Trophoblast cell (in vitro differentiated cells and primary cell): Measurements from ENCODE around the gene TCEA2.

Experiments used
- DNase-seq, 2 donors: peaks; one replicate each; pipeline ENCODE4 v3.0.0-alpha.2; 2016
- H2AFZ ChIP-seq: 2 replicates; pipeline ENCODE4 v1.6.1; 2013; ENCODE audit warnings: low read length, moderate library complexity, mild to moderate bottlenecking; ENCODE audit not compliant: insufficient read depth, poor library complexity
- H2AK5ac ChIP-seq: 2 replicates; pipeline ENCODE4 v1.6.1; 2013; ENCODE audit warnings: mild to moderate bottlenecking, low read length
- H2BK120ac ChIP-seq: 2 replicates; pipeline ENCODE4 v1.6.1; 2013; ENCODE audit warnings: low read length, mild to moderate bottlenecking, moderate library complexity; ENCODE audit not compliant: insufficient read depth, poor library complexity
- H2BK12ac ChIP-seq: 2 replicates; pipeline ENCODE4 v1.6.1; 2013; ENCODE audit warnings: mild to moderate bottlenecking, low read length, moderate library complexity
- H2BK5ac ChIP-seq: 2 replicates; pipeline ENCODE4 v1.6.1; 2013; ENCODE audit warnings: low read length, low read depth, moderate library complexity, mild to moderate bottlenecking; ENCODE audit not compliant: poor library complexity
- H3K14ac ChIP-seq: 2 replicates; pipeline ENCODE4 v1.6.1; 2013; ENCODE audit warnings: mild to moderate bottlenecking, low read length
- H3K18ac ChIP-seq: 2 replicates; pipeline ENCODE4 v1.6.1; 2013; ENCODE audit warnings: mild to moderate bottlenecking, low read length
- H3K23ac ChIP-seq: 2 replicates; pipeline ENCODE4 v1.6.1; 2013; ENCODE audit warnings: low read length
- H3K27ac ChIP-seq: 2 replicates; pipeline ENCODE4 v1.5.1; 2013; ENCODE audit warnings: low read depth, mild to moderate bottlenecking, inconsistent platforms, low read length, moderate library complexity
- H3K27me3 ChIP-seq: 2 replicates; pipeline ENCODE4 v1.6.1; 2013; ENCODE audit warnings: inconsistent platforms, mild to moderate bottlenecking, low read length, moderate library complexity; ENCODE audit not compliant: insufficient read depth
- H3K36me3 ChIP-seq, 2 experiments: 1 replicate in 1 of 2; 2 replicates in 1 of 2; pipeline ENCODE4 v1.6.1; 2013; ENCODE audit warnings: low read length in 2 of 2, mild to moderate bottlenecking in 2 of 2, moderate library complexity in 1 of 2; ENCODE audit not compliant: insufficient read depth in 2 of 2, control insufficient read depth in 1 of 2
- H3K4ac ChIP-seq: 2 replicates; pipeline ENCODE4 v1.6.1; 2013; ENCODE audit warnings: low read depth, mild to moderate bottlenecking, low read length, moderate library complexity
- H3K4me1 ChIP-seq, 2 experiments: 1 replicate in 1 of 2; 2 replicates in 1 of 2; pipeline ENCODE4 v1.6.1; 2013; ENCODE audit warnings: low read length in 2 of 2, mild to moderate bottlenecking in 2 of 2, moderate library complexity in 1 of 2; ENCODE audit not compliant: insufficient read depth in 2 of 2, control insufficient read depth in 1 of 2
- H3K4me2 ChIP-seq: 2 replicates; pipeline ENCODE4 v1.6.1; 2013; ENCODE audit warnings: inconsistent platforms, mild to moderate bottlenecking, low read length, moderate library complexity
- H3K4me3 ChIP-seq: 2 replicates; pipeline ENCODE4 v1.5.1; 2013; ENCODE audit warnings: mild to moderate bottlenecking, low read depth, low read length, inconsistent platforms
- H3K79me1 ChIP-seq: one replicate; pipeline ENCODE4 v1.6.1; 2013; ENCODE audit warnings: low read length
- H3K79me2 ChIP-seq: 2 replicates; pipeline ENCODE4 v1.6.1; 2013; ENCODE audit warnings: low read length, mild to moderate bottlenecking; ENCODE audit not compliant: control insufficient read depth, insufficient read depth, poor library complexity
- H3K9ac ChIP-seq: 2 replicates; pipeline ENCODE4 v1.6.1; 2013; ENCODE audit warnings: mild to moderate bottlenecking, low read length
- H3K9me3 ChIP-seq: 2 replicates; pipeline ENCODE4 v1.6.1; 2013; ENCODE audit warnings: low read depth, mild to moderate bottlenecking, control low read depth, inconsistent platforms, low read length; ENCODE audit not compliant: insufficient read depth
- H4K12ac ChIP-seq: 2 replicates; pipeline ENCODE4 v1.6.1; 2013; ENCODE audit warnings: low read depth, mild to moderate bottlenecking, low read length, moderate library complexity
- H4K8ac ChIP-seq: 2 replicates; pipeline ENCODE4 v1.6.1; 2013; ENCODE audit warnings: low read depth, mild to moderate bottlenecking, low read length, moderate library complexity
- H4K91ac ChIP-seq: one replicate; pipeline ENCODE4 v1.6.1; 2013; ENCODE audit warnings: low read depth, mild to moderate bottlenecking, low read length, moderate library complexity
- WGBS: extraction: QIAGEN DNeasy Blood & Tissue Kit; methylation state at CpG from one replicate; pipeline ENCODE4 v1.1.7; 2013; ENCODE audit warnings: missing lambda C conversion rate; ENCODE audit not compliant: insufficient read length, insufficient coverage; ENCODE audit errors: extremely low coverage; 5-methylcytosine and 5-hydroxymethylcytosine counted together

TCEA2 gene

GRCh38 chr20:64044484-64045247 lies 18.3 kb upstream of the TCEA2 start:
- Histone ChIP-seq H2AFZ (no peak overlapping the region), H3K79me1 (peaks cover 3% of the 10 kb centered on the region), H3K23ac (no peak overlapping the region), H2AK5ac (no peak overlapping the region), H3K27ac (no peak overlapping the region), H3K4me3 (no peak overlapping the region), H3K18ac (no peak overlapping the region), H3K14ac (no peak overlapping the region), H3K79me2 (peaks cover 3% of the 10 kb centered on the region), H3K9ac (no peak overlapping the region), H2BK12ac (no peak overlapping the region), H3K36me3 (no peaks in the 10 kb centered on the region), H4K8ac (no peak overlapping the region), H2BK120ac (no peak overlapping the region), H4K12ac (no peak overlapping the region), H3K4me2 (no peak overlapping the region), H4K91ac (no peak overlapping the region), H3K4me1 (peaks cover 0 to 21% of the 10 kb centered on the region in 2 experiments), H3K4ac (no peak overlapping the region), H3K9me3 (no peaks in the 10 kb centered on the region), H3K27me3 (peaks cover 31% of the 10 kb centered on the region), H2BK5ac (no peak overlapping the region)
- no CpG with 5 or more reads among the region's 14 CpGs for WGBS
- DNase-seq, result peak in 1 of 2 donors; percentile 21

- Histone ChIP-seq H4K12ac (no peak overlapping the region), H3K23ac (no peak overlapping the region), H4K91ac (no peak overlapping the region), H2BK5ac (no peak overlapping the region), H3K4me3 (no peak overlapping the region), H3K4me2 (no peak overlapping the region), H3K36me3 (no peaks in the 10 kb centered on the region), H2AFZ (no peak overlapping the region), H2BK120ac (no peak overlapping the region), H3K9ac (no peak overlapping the region), H4K8ac (no peak overlapping the region), H3K27me3 (peaks cover 39% of the 10 kb centered on the region), H3K79me1 (peaks cover 3% of the 10 kb centered on the region), H2BK12ac (no peak overlapping the region), H2AK5ac (no peak overlapping the region), H3K18ac (no peak overlapping the region), H3K4me1 (peaks cover 0 to 21% of the 10 kb centered on the region in 2 experiments), H3K4ac (no peak overlapping the region), H3K14ac (no peak overlapping the region), H3K9me3 (no peaks in the 10 kb centered on the region), H3K27ac (no peak overlapping the region), H3K79me2 (peaks cover 3% of the 10 kb centered on the region)
- WGBS, result no CpG with 5 or more reads among the region's 11 CpGs
- no peak for DNase-seq
These were observed 17.5 kb upstream of the TCEA2 start for GRCh38 chr20:64045346-64046011.

GRCh38 chr20:64047046-64047389 lies 16.0 kb upstream of the TCEA2 start:
- Histone ChIP-seq H2BK120ac (no peak overlapping the region), H3K27me3 (peaks cover 40% of the 10 kb centered on the region), H4K91ac (no peak overlapping the region), H3K4me1 (peaks cover 0 to 18% of the 10 kb centered on the region in 2 experiments), H4K8ac (no peak overlapping the region), H3K18ac (no peak overlapping the region), H4K12ac (no peak overlapping the region), H2BK12ac (no peak overlapping the region), H3K79me1 (peaks cover 3% of the 10 kb centered on the region), H2AK5ac (no peak overlapping the region), H3K27ac (no peak overlapping the region), H3K9ac (no peak overlapping the region), H3K79me2 (peaks cover 3% of the 10 kb centered on the region), H3K4me2 (no peak overlapping the region), H3K4me3 (no peak overlapping the region), H3K4ac (no peak overlapping the region), H3K14ac (no peak overlapping the region), H2AFZ (no peak overlapping the region), H3K9me3 (no peaks in the 10 kb centered on the region), H2BK5ac (no peak overlapping the region), H3K23ac (no peak overlapping the region), H3K36me3 (no peaks in the 10 kb centered on the region)
- no CpG with 5 or more reads among the region's 8 CpGs for WGBS
- DNase-seq, result no peak

- no peaks in the 10 kb centered on the region for H3K79me2 ChIP-seq
- H3K9me3 ChIP-seq, result no peaks in the 10 kb centered on the region
- no peak overlapping the region for H2BK5ac ChIP-seq
- H2BK12ac ChIP-seq, result no peak overlapping the region
- H3K4me1 ChIP-seq, result peaks cover 0 to 14% of the 10 kb centered on the region in 2 experiments
- no peak overlapping the region for H3K18ac ChIP-seq
- no peaks in the 10 kb centered on the region for H3K36me3 ChIP-seq
- no peak overlapping the region for H3K27ac ChIP-seq
- H3K79me1 ChIP-seq, result no peaks in the 10 kb centered on the region
- no peak overlapping the region for H3K23ac ChIP-seq
- no peak overlapping the region for H3K14ac ChIP-seq
- DNase-seq, result no peak
- no peak overlapping the region for H3K4me3 ChIP-seq
- no peak overlapping the region for H2AFZ ChIP-seq
- no peak overlapping the region for H3K4ac ChIP-seq
- no peak overlapping the region for H4K8ac ChIP-seq
- no peak overlapping the region for H2BK120ac ChIP-seq
- WGBS, result no CpG with 5 or more reads among the region's 49 CpGs
- H3K4me2 ChIP-seq, result peak overlapping the region; percentile 51
- H4K12ac ChIP-seq, result no peak overlapping the region
- peaks cover 37% of the 10 kb centered on the region for H3K27me3 ChIP-seq
- H3K9ac ChIP-seq, result no peak overlapping the region
- no peak overlapping the region for H2AK5ac ChIP-seq
- no peak overlapping the region for H4K91ac ChIP-seq
These were observed 15.0 kb upstream of the TCEA2 start for GRCh38 chr20:64047968-64048401.
